ENCODE results near the gene LOXHD1. TPM values are rescaled to one million over a fixed set of nuclear protein-coding genes. Genes with fewer than 3 reads are reported as not detected.

LOXHD1 gene
- total and polyA plus RNA-seq, 10 of the 15 experiments (the other 5 are each of a cell fraction or from before 2014, with no cell fraction given): not detected

GRCh38 chr18:46574000-46574742, 82.8 kb downstream of the LOXHD1 start (continued):
- TF ChIP-seq POLR2AphosphoS5 (IDR thresholded peaks at IDR 0.05; ENCODE audit: low read length): no peak
- no peak for TF ChIP-seq WRNIP1 (IDR thresholded peaks at IDR 0.05; ENCODE audit: borderline replicate concordance, low read depth, low read length)
- TF ChIP-seq RUNX3 (IDR thresholded peaks at IDR 0.05; ENCODE audit: low read length): peak; percentile 32; the same call in 1 of the 2 replicates
- TF ChIP-seq KDM1A (IDR thresholded peaks at IDR 0.05; ENCODE audit: borderline replicate concordance): no peak
- TF ChIP-seq DPF2 (IDR thresholded peaks at IDR 0.05): no peak
- no peak for TF ChIP-seq NR2C2 (IDR thresholded peaks at IDR 0.05; ENCODE audit: borderline replicate concordance, control insufficient read depth, insufficient read length, low read depth)
- no peak for TF ChIP-seq RAD51 (IDR thresholded peaks at IDR 0.05)
- TF ChIP-seq MEF2A (IDR thresholded peaks at IDR 0.05; ENCODE audit: insufficient read depth, low read depth, low read length): peak; percentile 97
- no peak for TF ChIP-seq ZBED1 (IDR thresholded peaks at IDR 0.05; ENCODE audit: borderline replicate concordance)
- TF ChIP-seq BCL3 (IDR thresholded peaks at IDR 0.05; ENCODE audit: borderline replicate concordance, insufficient read depth, low read depth, low read length, poor library complexity, severe bottlenecking): no peak
- no peak for TF ChIP-seq CTCF (IDR thresholded peaks at IDR 0.05 in 2 of 3, conservative IDR thresholded peaks at IDR 0.05 in 1 of 3; ENCODE audit: control insufficient read depth in 2 of 3, extremely low read depth in 1 of 3, insufficient read depth in 1 of 3, low read depth in 3 of 3, low read length in 3 of 3)
- TF ChIP-seq ZNF622 (IDR thresholded peaks at IDR 0.05): no peak
- TF ChIP-seq CREM (IDR thresholded peaks at IDR 0.05; ENCODE audit: low read depth): 0 out of 2 replicates have a peak, but pooled peaks have one; percentile 16
- no peak for TF ChIP-seq REST (IDR thresholded peaks at IDR 0.05; ENCODE audit: low read depth, low read length)
- no peak for TF ChIP-seq E2F4 (IDR thresholded peaks at IDR 0.05; ENCODE audit: low read depth, low read length)
- no peak for TF ChIP-seq SIX5 (IDR thresholded peaks at IDR 0.05; ENCODE audit: low read depth, low read length, severe bottlenecking)
- TF ChIP-seq IRF4 (IDR thresholded peaks at IDR 0.05; ENCODE audit: low read depth, low read length): no peak
- TF ChIP-seq ATF2 (IDR thresholded peaks at IDR 0.05; ENCODE audit: low read length): peak; percentile 51; the same call in 1 of the 2 replicates
- TF ChIP-seq SP1 (IDR thresholded peaks at IDR 0.05; ENCODE audit: low read depth, low read length): no peak
- no peak for TF ChIP-seq SMC3 (IDR thresholded peaks at IDR 0.05; ENCODE audit: borderline replicate concordance, low read length)
- no peak for TF ChIP-seq TCF3 (IDR thresholded peaks at IDR 0.05; ENCODE audit: borderline replicate concordance, insufficient read depth, low read depth, low read length)
- TF ChIP-seq ZNF217 (IDR thresholded peaks at IDR 0.05): no peak

Measured in GM12878 (cell line).